Stimulated activated CD8-positive, alpha-beta memory T cell treated with anti-CD3 and anti-CD28 coated beads, Interleukin-15, amount 100 ng/mL, for 4 hours (primary cell): ENCODE measurements around the gene MANEAL.

Source experiments
- DNase-seq, 2 donors: peaks; one replicate each; pipeline ENCODE4 v3.0.0-alpha.2; 2020; ENCODE audit warnings: low read depth in 2 of 2

The MANEAL gene

GRCh38 chr1:37828410-37829074 lies 34.9 kb downstream of the MANEAL start:
- DNase-seq = no peak

GRCh38 chr1:37831109-37831508 lies 37.5 kb downstream of the MANEAL start:
- DNase-seq = no peak

GRCh38 chr1:37831809-37832208 lies 38.2 kb downstream of the MANEAL start:
- no peak for DNase-seq

- no peak for DNase-seq
Observed at GRCh38 chr1:37836788-37837187, 43.1 kb downstream of the MANEAL start.

GRCh38 chr1:37839676-37840075 lies 46.0 kb downstream of the MANEAL start:
- no peak for DNase-seq

- no peak for DNase-seq
Observed at GRCh38 chr1:37840711-37841110, 47.1 kb downstream of the MANEAL start.

GRCh38 chr1:37841652-37842051 lies 48.0 kb downstream of the MANEAL start:
- DNase-seq = no peak

- DNase-seq = no peak
Observed at GRCh38 chr1:37844536-37844935, 50.9 kb downstream of the MANEAL start.

GRCh38 chr1:37845049-37845646 lies 51.5 kb downstream of the MANEAL start:
- no peak for DNase-seq

- DNase-seq = no peak
Observed at GRCh38 chr1:37845786-37846185, 52.1 kb downstream of the MANEAL start.

GRCh38 chr1:37846647-37847339 lies 53.1 kb downstream of the MANEAL start:
- no peak for DNase-seq

GRCh38 chr1:37849480-37849879 lies 55.8 kb downstream of the MANEAL start:
- DNase-seq = no peak

- no peak for DNase-seq
Observed at GRCh38 chr1:37850352-37850955, 56.8 kb downstream of the MANEAL start.
